Measurements from ENCODE around the gene CCND1. TPM values are rescaled to one million over a fixed set of nuclear protein-coding genes. Genes with fewer than 3 reads are reported as not detected.
"Not testable (repeated sequence)": the region's sequence is repeated elsewhere in the genome, so short reads cannot be mapped to it uniquely, and the experiment has no call there.

CCND1 gene
- total RNA-seq, 1 donor from 2014 or later = 371 TPM

DNA sequence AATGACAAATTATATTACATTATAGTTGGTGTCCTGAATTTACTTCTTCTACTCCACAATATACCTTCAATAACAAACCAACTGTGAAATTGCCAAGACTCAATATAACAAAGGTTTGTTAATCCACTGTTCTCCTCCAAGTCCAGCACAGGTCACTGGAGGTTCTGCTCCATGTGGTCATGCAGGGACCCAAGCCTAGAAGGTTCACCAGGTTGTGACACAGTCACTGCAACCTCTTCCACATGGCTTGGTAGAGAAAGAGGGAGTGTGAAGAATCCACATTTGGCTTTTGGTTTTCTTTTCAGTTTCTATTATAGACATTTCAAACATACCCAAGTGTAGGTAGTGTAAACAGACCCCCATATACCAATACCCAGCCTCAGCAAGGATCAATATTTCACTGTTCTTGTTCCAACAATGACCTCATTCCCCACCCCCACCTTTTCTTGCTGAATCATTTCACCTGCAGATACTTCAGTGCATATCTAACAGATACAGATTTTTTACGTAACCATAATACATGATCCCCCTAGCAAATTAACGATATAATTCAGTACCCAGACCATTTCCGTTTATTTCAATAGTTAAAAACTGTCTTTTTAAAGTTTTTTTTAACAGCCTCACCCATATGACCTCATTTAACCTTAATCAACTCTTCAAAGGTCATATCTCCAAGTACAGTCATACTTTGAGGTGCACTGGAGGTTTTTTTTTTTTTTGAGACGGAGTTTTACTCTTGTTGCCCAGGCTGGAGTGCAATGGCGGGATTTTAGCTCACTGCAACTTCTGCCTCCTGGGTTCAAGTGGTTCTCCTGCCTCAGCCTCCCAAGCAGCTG is 48.7 kb downstream of the CCND1 start:
- DNase-seq (ENCODE audit: low read depth in 2 of 2) = no peak

DNA sequence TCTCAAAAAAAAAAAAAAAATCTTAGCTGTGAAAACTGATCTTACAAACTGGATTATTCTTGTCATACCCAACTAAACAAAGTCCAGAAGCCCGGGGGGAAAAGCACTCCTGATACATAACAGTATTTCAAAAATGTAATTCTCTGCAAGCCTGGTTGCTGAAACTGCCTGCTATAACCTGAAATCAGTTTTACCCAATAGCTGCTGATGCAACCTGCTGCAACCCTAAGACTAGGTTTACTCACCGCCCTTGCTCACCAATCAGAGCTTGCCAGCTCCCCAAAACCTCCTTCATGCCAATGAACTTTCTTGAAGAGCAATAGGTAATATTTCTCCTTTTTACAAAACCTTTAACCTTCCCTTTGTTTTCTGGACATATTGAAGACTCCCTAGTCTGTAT is 50.5 kb downstream of the CCND1 start:
- DNase-seq (ENCODE audit: low read depth in 2 of 2) = no peak

DNA sequence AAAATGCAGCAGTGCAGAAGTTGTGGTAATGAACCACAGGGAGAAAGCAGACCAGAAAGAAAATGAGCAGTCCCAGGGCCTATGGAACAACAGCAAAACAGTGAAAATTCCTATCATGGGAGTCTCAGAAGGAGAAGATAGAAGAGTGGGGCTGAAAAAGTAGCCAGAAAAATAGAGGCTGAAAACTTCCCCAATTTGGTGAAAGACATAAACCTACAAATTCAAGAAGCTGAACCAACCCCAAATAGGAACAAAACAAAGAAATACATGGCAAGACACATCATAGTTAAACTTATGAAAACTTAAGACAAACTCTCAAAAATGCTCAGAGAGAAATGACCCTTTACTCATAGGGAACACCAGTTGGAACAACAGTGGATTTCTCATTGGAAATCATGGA is 51.5 kb downstream of the CCND1 start:
- no peak for DNase-seq (ENCODE audit: low read depth in 2 of 2)

DNA sequence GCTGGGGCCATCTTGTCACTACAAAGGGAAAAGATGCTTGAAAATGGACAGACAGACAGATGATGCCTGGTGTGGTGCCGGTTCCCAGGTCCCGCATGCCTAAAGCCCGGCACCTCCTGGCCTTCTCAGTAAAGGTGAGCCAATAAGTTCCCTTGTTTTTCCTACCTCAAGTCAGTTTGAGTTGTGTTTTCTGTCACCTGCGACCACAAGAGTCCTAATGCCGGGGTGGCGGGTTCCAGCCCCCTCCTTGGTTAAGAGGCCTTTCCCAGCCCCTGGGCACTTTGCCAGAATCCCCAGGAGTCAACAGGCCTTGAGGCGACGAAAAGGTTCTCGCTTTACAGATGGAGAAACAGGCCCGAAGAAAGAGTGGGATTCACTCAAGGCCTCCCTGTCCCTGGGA is 53.8 kb downstream of the CCND1 start:
- no peak for DNase-seq (ENCODE audit: low read depth in 2 of 2)

DNA sequence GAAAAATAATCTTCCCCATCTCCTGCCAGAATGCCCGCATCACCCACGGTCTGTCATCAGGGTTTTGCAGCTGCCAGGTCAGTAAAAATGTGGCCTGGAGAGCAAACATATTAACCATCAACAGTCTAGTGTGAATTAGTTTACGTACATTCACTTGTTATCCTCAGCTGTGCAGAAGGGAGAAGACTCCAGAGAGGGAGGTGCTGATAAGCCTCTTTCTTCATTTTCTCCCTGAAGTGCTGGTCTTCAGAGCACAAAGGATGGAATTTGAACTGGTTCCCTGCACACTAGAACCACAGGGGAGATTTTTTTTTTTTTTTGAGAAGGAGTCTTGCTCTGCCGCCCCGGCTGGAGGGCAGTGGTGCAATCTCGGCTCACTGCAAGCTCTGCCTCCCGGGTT is 54.6 kb downstream of the CCND1 start:
- no peak for DNase-seq (ENCODE audit: low read depth in 2 of 2)

DNA sequence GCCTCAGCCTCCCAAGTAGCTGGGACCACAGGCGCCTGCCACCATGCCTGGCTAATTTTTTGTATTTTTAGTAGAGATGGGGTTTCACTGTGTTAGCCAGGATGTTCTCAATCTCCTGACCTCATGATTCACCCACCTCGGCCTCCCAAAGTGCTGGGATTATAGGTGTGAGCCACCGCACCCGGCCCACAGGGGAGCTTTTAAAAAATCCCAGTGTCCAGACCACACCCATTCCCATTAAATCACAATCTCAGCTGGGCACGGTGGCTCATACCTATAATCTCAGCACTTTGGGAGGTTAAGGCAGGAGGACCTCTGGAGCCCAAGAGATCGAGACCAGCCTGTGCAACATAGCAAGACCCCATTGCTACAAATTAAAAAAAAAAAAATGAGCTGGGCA is 55.0 kb downstream of the CCND1 start:
- not testable (repeated sequence) for DNase-seq (ENCODE audit: low read depth in 2 of 2)

DNA sequence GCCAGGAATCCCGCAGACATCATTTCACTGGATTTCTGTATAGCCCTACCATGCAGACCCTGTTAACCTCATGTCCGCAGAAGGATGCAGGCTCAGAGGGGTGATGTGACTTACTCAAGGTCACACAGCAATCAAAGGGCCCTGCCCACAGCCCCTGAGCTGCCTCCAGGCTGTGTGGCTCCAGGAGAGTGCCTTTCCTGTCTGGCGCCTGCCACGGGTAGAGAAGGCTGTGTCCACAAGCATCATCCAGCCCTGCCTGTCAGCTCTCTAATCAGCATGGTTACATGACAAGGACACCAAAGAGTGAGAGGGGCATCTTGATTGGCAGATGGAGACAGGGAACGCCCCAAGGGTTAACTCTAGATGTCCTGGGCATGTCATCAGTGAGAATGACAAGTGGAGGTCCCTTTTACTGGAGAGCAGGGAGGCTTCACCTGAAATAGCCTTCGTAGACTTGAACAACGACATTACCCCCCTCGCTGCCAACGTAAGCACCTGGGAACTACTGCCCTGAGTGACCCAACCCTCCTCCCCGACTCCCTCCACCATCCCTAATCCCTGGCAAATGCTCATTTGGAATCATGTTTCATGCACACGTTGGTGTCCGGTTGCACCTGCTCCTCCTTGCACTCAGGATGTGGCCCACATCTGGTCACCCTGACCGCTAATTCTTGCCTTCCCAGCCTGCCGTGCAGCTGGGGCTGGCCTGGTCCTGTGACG is 56.0 kb downstream of the CCND1 start:
- no peak for DNase-seq (ENCODE audit: low read depth in 2 of 2)

DNA sequence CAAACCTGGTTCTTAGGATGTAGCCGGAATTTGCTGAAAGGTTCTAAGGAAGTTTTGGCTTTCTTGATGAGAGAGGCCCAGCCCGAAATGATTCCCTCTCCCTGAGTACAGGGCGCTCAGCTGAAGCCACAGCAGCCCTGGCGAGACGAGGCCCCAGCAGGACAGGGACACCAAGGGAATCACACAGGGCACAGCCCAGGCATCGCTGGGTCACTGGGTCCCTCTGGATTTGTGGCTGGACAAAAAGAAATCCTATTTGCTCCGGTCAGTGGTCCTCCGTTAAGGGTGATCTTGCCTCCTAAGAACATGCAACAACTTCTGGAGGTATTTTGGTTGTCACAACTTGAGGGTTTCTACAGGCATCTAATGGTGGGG is 56.5 kb downstream of the CCND1 start:
- DNase-seq (ENCODE audit: low read depth in 2 of 2) = no peak

DNA sequence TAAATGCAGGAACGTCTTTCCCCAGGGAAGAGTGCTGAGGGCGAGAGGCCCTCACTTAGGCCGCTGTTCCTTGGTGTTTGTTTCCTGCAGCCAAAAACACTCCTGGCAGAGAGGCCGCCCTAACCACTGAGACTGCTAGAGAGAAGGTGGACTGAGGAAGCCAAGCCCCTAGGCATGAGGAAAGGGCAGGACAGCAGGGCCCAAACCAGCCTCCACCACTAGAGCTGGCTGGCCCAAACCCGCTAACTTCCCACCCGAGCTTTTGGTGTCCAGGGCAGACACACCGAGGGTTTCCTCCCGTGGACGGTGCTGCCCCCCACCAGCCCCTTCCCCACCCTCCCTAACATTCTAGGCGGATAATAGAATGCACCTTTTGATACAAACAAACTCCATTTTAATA is 56.9 kb downstream of the CCND1 start:
- no peak for DNase-seq (ENCODE audit: low read depth in 2 of 2)

DNA sequence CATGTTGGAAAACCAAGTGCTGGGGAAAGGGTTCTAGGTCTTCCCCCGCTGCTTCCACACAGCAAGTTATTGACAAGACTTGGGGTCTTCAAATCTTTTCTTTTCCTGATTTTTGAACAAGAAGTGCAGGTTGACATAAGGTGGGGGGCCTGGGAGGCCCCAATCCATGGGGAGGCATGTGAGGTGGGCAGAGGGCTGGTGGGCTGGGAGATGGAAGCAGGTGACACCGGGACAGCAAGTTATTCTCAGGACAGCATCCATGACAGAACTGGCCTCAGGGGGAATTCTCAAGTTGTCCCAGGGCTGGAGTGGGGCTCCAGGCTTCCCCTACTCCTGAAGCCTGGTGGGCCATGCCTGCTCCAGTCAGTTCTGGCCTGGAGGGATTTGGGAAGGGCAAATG is 57.4 kb downstream of the CCND1 start:
- no peak for DNase-seq (ENCODE audit: low read depth in 2 of 2)

DNA sequence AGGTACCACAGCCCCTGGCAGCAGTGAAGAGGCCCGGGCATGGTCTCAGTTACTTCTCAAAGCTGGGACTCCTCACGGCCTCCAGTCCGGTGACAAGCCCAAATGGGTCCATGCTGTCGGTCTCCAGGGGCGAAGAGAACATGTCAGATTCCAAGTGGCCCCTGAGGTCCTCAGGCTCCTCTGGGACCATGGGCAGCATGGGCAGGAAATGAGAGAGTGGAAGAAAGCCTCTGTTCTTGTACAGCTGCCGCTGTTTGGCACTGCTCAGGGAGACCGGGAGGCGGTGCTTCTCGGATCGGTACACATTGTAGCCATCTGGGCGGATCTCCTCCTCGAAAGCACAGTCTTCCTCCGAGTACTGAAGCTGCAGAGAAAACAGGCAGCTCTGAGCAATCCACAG is 58.3 kb downstream of the CCND1 start:
- no peak for DNase-seq (ENCODE audit: low read depth in 2 of 2)

DNA sequence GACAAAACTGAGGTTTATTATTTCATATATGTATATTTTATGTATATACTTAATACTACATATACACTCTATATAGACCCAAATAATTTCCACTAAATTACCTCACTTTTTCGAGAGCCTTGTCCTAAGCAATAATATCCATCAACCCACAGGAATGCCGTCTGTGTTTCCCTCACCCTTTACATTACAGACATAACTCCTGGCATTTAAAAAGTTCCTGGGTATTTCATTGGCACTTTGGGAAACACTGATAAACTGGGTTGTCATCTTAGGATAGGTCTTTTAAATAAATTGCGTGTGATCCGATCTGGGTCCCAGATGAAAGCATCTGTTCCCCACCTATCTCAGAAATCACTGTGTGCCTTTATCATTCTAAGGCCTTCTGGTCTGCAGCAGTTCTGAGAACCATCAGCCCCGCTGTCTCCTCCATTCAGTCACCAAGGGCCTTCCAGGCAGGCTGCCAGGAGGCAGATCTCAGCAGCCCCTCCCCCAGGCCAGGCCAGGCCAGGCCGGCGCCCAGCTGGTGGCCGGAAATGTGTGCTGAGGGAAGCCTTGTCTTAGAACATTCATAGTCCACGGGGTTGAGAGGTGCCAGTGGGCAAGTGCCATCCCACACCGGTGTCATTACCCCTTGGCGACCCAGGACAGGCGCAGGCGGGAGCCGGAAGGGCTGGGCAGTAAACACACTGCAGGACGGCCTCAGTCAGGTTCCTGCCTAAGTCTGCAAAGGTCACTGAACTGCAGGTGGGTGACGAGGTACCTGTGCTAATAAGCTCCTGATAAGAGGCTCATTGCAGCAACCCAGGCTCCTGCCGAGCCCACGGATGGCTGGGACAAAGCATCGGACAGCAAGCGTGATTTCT is 59.6 kb downstream of the CCND1 start:
- DNase-seq (ENCODE audit: low read depth in 2 of 2) = peak in 1 of 2 donors; percentile 76

DNA sequence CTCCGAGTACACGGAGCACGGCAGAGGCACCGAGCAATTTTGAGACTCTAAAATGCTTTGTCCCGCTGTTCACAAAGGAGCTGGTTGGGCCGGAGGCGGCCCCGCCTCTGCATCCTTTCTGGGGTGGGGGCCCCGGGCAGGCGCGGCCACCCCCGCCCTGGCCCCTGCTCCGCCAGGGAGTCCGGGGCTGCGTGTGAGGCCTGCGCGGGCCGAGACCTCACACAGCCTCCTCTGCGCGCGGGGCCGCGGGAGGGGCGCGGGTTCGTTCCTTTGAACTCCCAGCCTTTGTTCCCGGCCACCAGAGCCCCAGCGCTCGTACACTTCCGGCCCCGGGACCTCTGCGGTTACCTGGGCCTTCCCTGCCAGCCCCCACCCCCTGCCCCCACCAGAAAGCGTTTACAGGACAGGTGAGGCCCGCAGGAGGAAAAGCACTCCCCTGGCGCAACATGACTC is 61.3 kb downstream of the CCND1 start:
- DNase-seq (ENCODE audit: low read depth in 2 of 2) = no peak

DNA sequence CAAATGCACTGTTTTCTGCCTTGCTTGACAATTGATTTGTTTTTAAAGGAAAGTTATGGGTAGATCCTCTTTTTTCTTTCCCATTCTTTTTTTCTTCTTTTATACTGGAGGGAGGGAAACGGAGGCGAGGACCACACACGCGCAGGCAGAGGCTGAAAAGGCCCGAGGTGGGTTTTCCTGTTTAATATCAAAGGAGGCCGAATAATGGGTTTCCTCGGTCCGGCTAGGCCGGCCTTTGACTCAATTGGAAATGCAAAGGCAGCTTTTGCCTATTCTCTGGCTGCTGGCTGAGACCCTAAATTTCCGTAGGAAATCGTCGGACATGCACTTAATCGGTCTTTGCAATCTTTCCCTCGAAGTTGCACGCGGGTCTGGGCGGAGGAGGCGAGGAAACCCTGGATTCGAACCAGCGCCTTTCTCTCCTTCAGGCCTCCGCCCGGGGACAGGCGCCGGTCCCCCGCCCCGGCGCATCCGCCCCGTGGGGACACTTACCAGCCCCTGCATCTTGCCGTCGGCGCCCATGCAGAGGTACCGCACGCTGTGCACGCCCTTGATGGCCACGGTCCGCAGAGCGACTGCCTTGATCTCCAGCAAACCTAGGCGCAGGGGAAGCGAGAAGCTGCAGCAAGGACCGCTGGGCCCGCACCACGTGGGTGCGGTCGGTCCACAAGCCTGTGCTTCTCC is 62.0 kb downstream of the CCND1 start:
- DNase-seq (ENCODE audit: low read depth in 2 of 2) = no peak

DNA sequence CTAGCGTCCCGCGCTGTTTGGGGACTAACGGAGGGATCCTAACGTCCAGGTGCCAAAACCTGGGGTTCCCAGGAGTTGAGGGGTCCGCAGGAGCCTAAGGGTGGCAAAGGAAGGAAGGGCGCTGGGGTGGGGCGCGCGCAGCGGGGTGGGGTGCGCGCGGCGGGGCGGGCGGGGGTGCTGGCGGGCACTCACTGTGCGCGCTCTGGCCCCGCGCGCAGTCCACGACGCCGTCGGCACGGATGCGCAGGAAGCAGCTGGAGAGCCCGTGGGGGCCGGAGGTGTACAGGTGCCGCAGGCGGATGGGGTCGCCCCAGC is 62.5 kb downstream of the CCND1 start:
- no peak for DNase-seq (ENCODE audit: low read depth in 2 of 2)

Other genes starting within 250 kb of the CCND1 start
- gene LINC01488, start 159.5 kb upstream of the CCND1 start, total RNA-seq = under 0.01 TPM in 1 of 2 replicates, not detected in the other
- 9.2 and 12.1 TPM in 2 replicates for gene LTO1, start 34.2 kb downstream of the CCND1 start, total RNA-seq
- gene FGF19, start 62.9 kb downstream of the CCND1 start, total RNA-seq = not detected in 2 replicates
- not detected in 2 replicates for gene FGF4, start 134.2 kb downstream of the CCND1 start, total RNA-seq
- not detected in 2 replicates for gene FGF3, start 178.3 kb downstream of the CCND1 start, total RNA-seq

Data from lung microvascular endothelial cell (primary cell).